GM10847 (cell line): ENCODE measurements around the gene CD9.

Experiments
- POLR2A ChIP-seq: IDR thresholded peaks from 2 replicates; pipeline ENCODE4 v1.6.1; 2011; ENCODE audit not compliant: insufficient read length; ENCODE audit errors: extremely low read depth

CD9 gene

DNA sequence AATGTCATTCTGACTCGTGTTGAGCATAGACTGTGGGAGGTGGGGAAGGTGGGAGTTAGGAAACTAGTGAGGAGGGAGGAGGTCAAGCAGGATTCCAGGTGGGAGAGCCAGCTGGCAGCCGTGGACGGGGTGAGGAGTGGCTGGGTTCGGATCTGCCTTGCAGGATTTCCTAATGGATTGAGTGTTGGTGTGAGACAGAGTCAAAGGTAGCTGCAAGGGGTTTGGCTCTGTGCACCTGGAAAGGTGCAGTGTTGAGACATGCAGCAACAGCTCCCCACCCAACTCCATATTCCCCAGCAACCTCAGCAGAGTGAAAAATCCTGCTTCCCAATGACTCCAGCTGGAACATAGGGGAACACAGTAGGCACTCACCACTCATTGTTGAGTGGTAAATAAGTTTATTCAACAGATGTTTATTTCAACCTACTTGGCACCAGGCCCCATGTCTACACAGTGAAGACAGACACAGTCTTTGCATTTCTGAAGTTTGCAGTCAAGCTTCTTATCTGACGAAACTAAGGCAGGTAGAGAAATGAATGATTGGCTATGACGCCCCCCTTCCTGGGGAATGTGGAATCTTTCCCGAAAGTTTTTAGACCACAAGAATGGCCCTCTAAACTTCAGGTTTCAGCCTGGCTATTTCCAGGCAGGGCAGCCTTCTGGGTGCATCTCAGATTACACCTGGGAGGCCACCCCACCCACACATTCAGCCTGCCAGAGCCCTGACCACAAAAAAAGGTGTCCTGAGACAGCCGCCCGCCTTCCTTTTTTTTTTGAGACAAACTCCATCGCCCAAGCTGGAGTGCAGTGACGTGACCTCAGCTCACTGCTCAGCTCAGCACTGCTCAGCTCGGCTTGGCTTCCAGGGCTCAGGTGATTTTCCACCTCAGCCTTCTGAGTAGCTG is 72.4 kb downstream of the CD9 start:
- TF ChIP-seq POLR2A: no peak

DNA sequence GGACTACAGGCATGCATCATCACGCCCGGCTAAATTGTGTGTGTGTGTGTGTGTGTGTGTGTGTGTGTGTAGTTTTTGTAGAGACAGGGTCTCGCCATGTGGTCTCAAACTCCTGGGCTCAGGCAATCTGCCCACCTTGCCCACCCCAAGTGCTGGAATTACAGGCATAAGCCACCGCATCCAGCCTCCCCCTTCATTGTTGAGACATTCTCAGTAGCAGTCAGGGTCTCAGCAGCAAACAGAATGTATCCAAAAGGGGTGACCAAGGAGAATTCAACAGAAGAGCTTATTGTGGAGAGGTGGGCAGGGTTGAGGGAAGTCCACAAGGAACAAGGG is 73.0 kb downstream of the CD9 start:
- TF ChIP-seq POLR2A: no peak

DNA sequence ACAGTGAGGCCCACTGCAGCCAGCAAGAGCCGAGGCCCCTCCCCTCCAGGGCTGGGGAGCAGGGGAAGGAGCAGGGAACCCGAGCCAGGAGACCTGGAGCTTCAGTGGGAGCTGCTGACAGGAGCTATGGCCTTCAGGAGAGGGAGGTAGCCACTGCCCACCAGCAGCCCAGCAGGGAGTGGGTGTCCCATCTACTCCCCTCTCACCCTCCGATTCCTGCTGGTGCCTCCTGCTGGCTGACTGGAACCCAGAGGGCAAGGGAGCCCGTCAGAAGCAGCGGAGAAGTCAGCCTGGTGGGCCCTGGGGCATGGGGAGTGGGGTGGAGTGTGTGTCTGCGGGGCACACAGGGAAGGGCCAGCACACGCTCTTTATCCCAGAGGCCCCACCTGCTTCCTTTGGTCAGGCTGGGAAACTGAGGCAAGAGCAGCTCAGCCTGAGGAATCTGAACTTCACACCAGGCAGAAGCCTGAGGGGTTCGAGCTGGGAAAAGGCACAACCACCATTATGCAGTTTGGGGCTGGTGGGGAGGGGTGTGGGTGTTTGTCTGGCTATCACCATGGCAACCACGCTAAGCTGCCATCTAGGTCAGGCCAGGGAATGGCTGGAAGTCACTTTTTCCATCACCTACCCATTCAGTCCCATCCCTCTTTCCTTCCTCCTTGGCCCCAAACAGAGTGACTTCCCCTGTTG is 73.5 kb downstream of the CD9 start:
- no peak for TF ChIP-seq POLR2A

DNA sequence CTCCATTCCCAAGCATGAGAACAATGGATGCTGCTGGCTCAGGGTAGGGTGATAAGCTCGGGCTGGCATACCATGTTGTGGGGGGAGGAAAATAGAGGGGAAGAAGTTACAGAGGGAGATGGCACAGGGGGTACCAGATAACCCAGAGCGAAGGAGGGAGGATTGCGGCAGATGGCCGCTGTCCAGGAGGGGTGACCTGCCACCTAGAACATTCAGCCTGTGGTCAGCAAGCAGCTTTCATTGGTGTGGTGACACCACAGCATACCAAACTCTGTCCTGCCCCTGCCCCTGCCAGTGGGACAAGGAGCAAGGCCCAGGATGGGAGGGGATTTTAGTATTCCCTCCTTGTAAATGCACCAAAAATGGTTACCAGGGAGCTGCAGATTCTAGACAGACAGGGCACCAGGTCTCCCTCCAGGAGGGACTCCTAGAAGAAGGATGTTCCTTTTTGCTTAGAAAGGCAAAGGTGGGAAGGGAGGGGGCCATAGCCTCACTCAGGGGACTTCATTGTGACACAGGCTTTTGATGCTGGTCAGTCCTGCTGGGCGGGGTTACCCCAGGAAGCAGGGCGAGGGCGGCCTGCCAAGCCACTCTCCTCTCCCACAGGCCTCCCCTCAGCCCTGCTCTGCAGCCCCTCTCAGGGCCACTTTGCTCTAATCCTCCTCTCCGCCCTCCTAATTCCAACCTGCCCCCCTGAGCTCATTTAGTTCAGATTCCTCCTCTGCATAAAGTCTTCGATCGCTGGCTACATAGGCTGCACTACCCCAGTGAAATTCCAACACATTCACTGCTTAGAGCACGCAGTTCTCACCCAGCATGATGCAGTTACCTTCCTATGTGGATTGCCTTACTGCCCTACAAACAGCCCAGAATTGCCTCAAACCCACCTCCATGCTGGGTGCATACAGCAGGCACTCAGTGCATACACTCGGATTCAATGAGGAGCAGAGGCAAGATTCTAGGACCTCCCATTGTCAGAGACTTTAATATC is 74.3 kb downstream of the CD9 start:
- no peak for TF ChIP-seq POLR2A

DNA sequence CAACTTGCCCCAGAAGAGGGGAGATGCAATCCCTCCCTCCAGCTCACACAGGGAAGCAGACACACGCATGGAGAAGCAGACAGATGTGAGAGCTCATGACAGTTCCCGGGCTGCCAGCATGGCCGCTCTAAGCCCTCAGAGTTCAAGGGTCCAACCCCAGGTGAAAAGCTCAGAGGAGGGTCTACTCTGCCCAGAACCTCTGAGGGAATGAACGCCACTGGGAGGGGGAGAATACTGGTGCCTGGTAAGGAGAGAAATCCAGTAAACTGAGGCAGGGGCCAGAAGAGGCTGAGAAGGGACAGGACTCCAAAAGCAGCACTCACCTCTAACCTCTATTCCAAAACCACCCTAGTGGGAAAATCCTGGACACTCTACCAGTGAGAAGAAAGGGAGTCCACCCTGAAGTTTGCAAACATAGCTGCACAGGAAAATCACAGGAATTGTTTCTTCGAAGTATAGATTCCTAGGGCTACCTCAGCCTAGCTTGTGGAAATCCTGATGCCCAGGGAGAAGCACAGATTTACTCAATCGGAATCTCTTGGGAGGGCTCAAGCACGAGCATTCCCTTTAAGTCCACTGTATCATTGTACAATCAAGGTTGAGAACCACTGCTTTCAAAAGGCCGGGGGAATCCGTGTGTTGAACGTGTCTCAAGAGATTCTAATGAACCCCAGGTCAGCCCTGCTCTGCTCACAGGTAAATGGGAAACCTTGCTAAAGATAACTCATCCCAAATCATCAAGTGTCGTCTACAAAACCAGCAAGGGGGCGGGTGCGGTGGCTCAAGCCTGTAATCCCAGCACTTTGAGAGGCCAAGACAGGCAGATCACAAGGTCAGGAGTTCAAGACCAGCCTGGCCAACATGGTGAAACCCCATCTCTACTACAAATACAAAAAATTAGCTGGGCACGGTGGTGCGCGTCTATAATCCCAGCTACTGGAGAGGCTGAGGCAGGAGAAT is 76.0 kb downstream of the CD9 start:
- TF ChIP-seq POLR2A: no peak

DNA sequence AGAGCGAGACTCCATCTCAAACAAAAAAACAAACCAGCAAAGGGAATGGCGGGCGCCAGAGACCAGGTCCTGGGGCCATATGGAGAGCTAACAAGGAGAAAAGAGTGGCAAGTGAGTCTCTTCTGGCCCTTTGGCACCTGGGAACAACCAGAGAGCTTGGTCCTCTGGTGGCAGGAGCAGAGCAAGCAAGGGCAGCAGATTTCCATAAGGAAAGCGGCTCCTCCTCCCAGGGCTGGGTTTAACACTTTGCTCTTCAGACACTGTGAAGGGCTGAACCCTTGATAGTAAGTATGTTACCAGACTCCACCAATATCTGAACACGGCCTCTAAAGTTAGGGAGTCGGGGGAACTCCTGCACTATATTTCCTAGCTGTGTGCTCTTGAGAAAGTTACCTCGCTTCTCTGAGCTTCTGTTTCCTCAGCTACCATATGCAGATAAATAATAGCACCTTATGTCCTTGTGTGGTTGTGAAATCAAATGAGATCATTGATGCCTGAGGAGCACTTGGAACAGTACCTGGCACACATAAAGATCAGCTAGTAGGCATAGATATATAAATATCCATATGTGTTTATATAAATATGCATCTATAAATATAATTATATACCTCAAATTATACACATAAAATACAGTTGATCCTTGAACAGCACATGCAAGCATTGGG is 76.9 kb downstream of the CD9 start:
- no peak for TF ChIP-seq POLR2A

DNA sequence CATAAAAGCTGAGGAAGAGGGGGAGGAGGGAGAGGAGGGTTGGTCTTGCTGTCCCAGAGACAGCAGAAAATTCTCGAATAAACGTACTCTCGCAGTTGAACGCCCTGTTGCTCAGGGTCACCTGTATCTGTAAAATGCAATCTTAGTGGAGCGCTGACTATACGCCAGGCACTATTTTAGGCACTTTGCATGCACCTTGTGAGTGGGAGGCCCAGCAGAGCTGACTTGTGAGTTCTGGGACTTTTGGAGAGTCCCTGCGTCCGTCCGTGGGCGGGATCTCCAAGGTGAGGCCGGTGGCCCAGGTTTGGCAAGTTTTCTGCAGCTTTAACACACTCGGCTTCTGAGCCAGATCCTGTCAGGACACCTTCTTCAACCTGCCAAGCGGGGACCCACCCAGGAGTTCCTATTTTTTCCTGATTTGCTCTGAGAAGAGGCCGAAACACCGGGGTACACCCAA is 77.8 kb downstream of the CD9 start:
- TF ChIP-seq POLR2A: no peak

DNA sequence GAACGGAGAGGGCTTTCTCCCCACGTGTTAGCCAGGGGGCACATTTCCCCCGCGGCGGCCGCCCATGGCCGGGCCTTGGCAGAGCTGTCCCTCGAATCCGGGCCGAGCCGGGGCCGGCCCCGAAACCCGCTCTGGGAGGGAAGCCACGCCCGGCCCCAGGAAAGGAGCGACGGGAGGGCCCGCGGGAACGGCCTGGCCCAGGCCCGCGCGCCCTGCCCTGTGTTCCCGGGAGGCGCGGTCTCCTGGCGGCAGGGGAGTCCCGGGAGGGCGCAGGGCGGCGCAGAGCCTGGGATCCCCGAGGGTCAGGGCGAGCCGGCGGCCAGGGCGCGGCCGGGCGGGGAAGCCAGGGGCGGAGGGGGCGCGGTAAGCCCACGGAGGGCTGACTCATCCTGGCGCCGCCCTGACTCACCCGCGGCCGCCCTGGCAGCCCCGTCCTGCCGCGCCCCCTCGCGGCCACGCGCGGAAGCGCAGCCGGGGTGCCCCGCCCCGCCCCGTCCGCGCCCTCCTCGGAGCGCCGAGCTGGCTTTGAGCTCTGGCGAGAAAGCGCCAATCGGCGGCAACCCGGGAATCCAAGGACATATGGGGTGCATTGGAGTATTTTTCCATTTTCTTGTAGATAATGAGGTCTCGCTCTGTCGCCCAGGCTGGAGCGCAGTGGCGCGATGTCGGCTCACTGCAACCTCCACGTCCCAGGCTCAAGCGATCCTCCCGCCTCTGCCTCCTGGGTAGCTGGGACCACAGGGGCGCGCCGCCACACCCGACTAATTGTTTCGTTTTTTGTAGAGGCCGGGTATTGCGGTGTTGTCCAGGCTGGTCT is 78.4 kb downstream of the CD9 start:
- no peak for TF ChIP-seq POLR2A

DNA sequence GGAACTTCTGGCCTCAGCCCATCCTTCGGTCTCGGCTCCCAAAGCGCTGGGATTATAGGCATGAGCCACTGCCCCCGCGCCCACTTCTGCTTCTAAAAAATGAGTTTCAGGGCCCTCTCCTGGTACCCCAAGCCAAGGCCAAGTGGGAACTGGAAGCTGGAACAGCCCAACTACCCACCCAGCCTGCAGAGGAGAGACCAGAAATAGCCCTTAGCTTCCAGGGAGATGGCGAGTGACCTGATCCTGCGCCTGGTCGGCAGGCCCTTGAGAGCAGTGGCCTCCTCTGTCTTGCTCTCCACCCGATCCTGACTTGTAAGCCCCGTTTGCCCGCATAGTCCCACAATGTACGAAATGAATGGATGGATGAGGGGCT is 79.0 kb downstream of the CD9 start:
- no peak for TF ChIP-seq POLR2A

DNA sequence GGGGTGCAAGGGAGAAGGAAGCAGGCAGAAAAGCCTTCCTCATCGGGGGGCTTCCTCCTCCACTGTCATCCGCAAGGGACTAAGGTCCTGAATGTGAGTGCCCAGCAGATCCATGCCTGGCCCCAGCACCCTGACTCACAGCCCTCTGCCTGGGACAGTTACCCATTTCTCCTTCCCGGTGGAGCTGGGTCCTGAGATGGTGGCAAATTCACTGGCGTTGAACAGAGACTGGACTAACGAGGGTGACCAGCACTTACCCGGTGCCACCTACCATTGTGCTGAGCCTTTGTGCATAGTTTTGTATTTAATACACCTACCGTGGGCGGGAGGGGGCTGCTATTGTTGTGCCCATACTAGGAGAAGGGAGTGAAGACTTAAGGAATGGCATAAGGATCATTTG is 79.4 kb downstream of the CD9 start:
- TF ChIP-seq POLR2A: no peak

DNA sequence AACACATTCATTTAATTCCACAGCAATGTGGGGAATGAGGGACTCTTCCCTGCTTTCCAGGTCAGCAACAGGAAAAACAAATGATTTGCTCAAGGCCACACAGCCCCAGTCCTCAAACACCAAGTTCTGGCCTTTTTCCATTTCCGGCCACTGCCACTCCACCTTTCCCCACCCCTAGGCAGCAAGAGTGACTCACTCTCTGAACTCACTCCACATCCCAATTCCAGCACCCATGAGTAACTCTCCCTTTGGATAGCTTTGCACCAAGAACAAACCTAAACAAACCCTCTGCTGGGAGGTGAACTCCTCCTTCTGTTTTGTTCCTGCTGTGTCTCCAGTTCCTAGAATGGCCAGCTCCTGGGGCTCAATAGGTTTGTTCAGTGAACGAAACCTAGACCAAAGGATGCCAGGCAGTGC is 79.9 kb downstream of the CD9 start:
- no peak for TF ChIP-seq POLR2A

DNA sequence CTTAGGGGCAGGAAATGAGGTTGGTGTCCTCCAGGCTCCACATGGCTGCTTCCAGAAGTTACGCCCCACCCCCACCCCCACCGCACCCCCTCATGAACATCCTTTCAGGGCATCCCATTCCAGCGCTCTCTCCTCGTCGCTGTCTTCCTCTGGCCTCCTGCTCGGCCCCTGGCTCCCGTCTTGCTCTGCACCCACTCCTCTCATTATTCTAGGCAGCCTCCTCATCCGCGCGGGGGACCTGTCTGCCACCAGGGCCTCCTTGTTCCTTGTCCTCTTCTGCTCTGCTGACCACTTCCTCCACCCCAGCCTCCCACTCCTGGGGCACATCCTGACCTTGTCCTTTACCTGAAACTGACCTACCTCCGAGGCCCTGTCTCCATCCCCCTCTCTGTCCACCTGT is 80.5 kb downstream of the CD9 start:
- TF ChIP-seq POLR2A: no peak

DNA sequence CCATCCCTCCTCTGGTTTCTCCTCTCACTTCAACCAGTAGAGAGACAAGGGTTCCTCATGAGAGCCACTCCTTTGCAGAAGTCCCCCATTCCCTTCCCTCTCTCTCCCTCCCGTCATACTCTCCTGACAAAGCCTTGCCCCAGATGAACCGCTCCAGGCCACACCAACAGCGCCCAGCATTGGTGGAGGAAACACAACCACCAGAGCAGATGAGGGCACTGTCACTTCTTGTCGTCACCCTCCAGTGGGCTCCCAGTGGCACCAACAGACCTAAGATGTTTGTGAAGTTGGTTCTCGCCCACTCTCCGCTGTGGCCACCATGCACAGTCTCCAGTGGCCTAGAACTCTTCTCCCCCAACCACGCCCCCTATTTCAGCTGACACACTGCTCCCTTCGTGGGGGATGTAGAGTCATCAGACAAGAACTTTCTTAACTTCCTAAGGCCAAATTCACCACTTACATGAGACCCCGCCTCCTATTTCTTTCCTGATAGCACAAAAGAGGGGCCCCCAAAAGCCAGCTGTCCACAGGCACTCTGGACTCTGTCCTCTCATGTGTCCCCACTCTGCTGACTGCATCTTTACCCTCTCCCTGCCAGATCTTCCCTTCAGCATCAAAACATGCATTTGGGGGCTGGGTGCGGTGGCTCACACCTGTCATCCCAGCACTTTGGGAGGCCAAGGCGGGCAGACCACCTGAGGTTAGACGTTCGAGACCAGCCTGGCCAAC is 81.0 kb downstream of the CD9 start:
- TF ChIP-seq POLR2A: no peak

DNA sequence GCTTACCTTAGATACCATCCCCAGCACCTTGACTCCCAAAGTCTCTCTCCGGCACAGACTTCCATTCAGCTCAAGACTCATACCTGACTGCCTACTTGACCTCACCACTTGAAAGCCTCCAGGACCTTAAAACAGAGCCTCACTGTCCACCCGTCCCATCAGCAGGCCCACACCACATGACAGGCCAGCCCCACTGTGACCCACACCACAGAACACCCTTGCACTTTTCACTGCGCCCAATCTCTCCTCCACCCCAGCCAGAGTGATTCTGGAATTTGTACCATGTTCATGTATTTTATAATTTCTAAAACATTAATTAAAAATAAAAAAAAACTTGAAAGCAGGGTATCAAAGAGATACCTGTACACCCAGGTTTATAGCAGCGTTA is 82.2 kb downstream of the CD9 start:
- no peak for TF ChIP-seq POLR2A
